ENCODE data around the gene KLHL35. TPM values are rescaled to one million over a fixed set of nuclear protein-coding genes. Genes with fewer than 3 reads are reported as not detected.
"Not testable (repeated sequence)": the region's sequence is repeated elsewhere in the genome, so short reads cannot be mapped to it uniquely, and the experiment has no call there.

KLHL35 gene
- total and polyA plus RNA-seq, 2 donors (not counting 1 experiment from before 2014, with no cell fraction given): 0.42 to 1.3 TPM

DNA sequence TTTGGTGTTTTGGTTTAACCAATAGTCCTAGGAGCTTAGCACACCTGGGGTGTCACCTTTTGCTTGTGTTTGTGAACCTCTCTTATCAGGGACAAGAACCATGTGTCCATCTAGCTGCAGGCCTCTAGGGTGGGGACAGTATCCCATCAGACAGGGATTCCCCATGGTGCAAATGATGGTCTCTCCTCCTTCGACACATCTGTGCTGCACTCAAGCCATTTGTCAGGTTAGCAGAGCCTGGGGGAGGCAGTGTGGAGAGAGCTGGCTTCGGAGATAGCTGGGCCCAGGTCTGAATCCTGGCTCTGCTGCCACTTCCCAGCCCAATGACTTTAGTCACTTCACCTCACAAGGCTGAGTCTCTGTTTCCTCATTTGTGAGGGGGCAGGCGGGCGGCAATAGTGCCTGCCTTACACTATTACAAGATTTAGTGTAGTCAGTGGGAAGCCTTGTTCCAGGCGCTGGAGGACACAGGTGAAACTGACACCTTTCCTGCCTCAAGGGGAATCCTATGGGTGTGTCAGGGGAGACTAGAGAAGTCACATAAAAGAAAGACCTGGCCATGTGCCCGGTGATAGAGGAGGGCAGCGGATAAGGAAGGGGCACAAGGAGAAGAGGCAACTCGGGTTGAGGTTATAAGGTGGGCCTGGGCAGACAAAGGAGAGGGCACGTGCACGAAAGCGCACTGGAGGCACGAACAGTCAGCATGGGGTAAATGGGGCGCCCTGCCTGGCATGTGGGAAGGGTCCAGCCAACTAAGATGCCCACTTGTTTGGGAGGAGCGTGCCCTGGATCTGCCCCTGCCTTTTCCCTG lies 12.6 kb downstream of the KLHL35 start:
- DNase-seq (ENCODE audit: low read depth in 2 of 2): no peak
- Histone ChIP-seq H4K20me1 (ENCODE audit: control insufficient read depth, extremely low read depth, insufficient read depth, low read length) (no peaks in the 10 kb centered on the region), H3K4me1 (ENCODE audit: control insufficient read depth, extremely low read depth, insufficient read depth, low read length) (peaks cover 8% of the 10 kb centered on the region), H3K36me3 (ENCODE audit: control insufficient read depth, insufficient read depth, low read length) (peaks cover 4% of the 10 kb centered on the region), H3K27me3 (ENCODE audit: control insufficient read depth, insufficient read depth, low read length) (no peaks in the 10 kb centered on the region), H3K27ac (ENCODE audit: insufficient read depth, low read length) (no peak overlapping the region), H3K4me3 (replicated peaks in 1 of 4; ENCODE audit: control extremely low read depth in 1 of 4, insufficient read depth in 1 of 4, low read depth in 3 of 4, low read length in 4 of 4) (no peak overlapping the region), H3K9me3 (ENCODE audit: control insufficient read depth, insufficient read depth, low read depth, low read length) (no peaks in the 10 kb centered on the region), H3K79me2 (ENCODE audit: control insufficient read depth, insufficient read depth, low read length) (no peaks in the 10 kb centered on the region), H2AFZ (ENCODE audit: low read length) (no peak overlapping the region), H3K9ac (ENCODE audit: insufficient read depth, low read length) (no peak overlapping the region), H3K4me2 (ENCODE audit: extremely low read depth, insufficient read depth, low read length) (no peak overlapping the region)
- TF ChIP-seq, protein P1, sequence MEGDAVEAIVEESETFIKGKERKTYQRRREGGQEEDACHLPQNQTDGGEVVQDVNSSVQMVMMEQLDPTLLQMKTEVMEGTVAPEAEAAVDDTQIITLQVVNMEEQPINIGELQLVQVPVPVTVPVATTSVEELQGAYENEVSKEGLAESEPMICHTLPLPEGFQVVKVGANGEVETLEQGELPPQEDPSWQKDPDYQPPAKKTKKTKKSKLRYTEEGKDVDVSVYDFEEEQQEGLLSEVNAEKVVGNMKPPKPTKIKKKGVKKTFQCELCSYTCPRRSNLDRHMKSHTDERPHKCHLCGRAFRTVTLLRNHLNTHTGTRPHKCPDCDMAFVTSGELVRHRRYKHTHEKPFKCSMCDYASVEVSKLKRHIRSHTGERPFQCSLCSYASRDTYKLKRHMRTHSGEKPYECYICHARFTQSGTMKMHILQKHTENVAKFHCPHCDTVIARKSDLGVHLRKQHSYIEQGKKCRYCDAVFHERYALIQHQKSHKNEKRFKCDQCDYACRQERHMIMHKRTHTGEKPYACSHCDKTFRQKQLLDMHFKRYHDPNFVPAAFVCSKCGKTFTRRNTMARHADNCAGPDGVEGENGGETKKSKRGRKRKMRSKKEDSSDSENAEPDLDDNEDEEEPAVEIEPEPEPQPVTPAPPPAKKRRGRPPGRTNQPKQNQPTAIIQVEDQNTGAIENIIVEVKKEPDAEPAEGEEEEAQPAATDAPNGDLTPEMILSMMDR (conservative IDR thresholded peaks at IDR 0.05 in 1 of 2, IDR thresholded peaks at IDR 0.05 in 1 of 2; ENCODE audit: low read depth in 1 of 2, low read length in 2 of 2): no peak

DNA sequence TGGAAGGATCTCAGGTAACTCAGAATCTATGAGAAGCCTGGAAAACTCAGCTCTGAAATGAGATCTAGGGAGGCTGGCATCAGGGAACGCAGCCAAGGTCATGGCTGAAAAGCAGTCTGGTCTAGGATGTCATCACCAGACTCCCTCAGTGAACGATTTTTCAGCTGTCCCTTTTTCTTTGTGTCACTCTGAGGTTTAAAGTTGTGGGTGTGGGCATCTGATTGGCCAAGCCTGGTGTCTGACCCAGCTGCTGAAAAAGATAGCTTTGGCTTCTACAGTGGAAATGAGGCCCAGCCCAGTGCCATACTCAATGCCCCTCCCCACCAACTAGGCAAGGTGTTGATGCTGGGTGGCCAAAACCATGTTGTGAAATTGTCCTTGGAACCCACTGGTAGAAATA lies 19.1 kb downstream of the KLHL35 start:
- H2AFZ ChIP-seq (ENCODE audit: low read length): no peak overlapping the region
- no peaks in the 10 kb centered on the region for H4K20me1 ChIP-seq (ENCODE audit: control insufficient read depth, extremely low read depth, insufficient read depth, low read length)
- no peaks in the 10 kb centered on the region for H3K79me2 ChIP-seq (ENCODE audit: control insufficient read depth, insufficient read depth, low read length)
- no peak overlapping the region for H3K27ac ChIP-seq (ENCODE audit: insufficient read depth, low read length)
- no peak overlapping the region for H3K4me3 ChIP-seq (replicated peaks in 1 of 4; ENCODE audit: control extremely low read depth in 1 of 4, insufficient read depth in 1 of 4, low read depth in 3 of 4, low read length in 4 of 4)
- H3K27me3 ChIP-seq (ENCODE audit: control insufficient read depth, insufficient read depth, low read length): no peaks in the 10 kb centered on the region
- no peaks in the 10 kb centered on the region for H3K9me3 ChIP-seq (ENCODE audit: control insufficient read depth, insufficient read depth, low read depth, low read length)
- TF ChIP-seq, protein P1 (conservative IDR thresholded peaks at IDR 0.05 in 1 of 2, IDR thresholded peaks at IDR 0.05 in 1 of 2; ENCODE audit: low read depth in 1 of 2, low read length in 2 of 2): no peak
- no peak for TF ChIP-seq EZH2 (IDR thresholded peaks at IDR 0.05; ENCODE audit: low read length, missing control alignments)
- peaks cover 6% of the 10 kb centered on the region for H3K4me1 ChIP-seq (ENCODE audit: control insufficient read depth, extremely low read depth, insufficient read depth, low read length)
- H3K4me2 ChIP-seq (ENCODE audit: extremely low read depth, insufficient read depth, low read length): no peak overlapping the region
- DNase-seq (ENCODE audit: low read depth in 2 of 2): no peak
- H3K36me3 ChIP-seq (ENCODE audit: control insufficient read depth, insufficient read depth, low read length): peaks cover 2% of the 10 kb centered on the region
- H3K9ac ChIP-seq (ENCODE audit: insufficient read depth, low read length): no peak overlapping the region

- not testable (repeated sequence) for H3K27ac ChIP-seq (ENCODE audit: insufficient read depth, low read length); H3K4me1 ChIP-seq (ENCODE audit: control insufficient read depth, extremely low read depth, insufficient read depth, low read length); H3K4me2 ChIP-seq (ENCODE audit: extremely low read depth, insufficient read depth, low read length); H3K9me3 ChIP-seq (ENCODE audit: control insufficient read depth, insufficient read depth, low read depth, low read length); DNase-seq (ENCODE audit: low read depth in 2 of 2); H4K20me1 ChIP-seq (ENCODE audit: control insufficient read depth, extremely low read depth, insufficient read depth, low read length); H3K36me3 ChIP-seq (ENCODE audit: control insufficient read depth, insufficient read depth, low read length); H3K27me3 ChIP-seq (ENCODE audit: control insufficient read depth, insufficient read depth, low read length); H3K79me2 ChIP-seq (ENCODE audit: control insufficient read depth, insufficient read depth, low read length); H3K4me3 ChIP-seq (replicated peaks in 1 of 4; ENCODE audit: control extremely low read depth in 1 of 4, insufficient read depth in 1 of 4, low read depth in 3 of 4, low read length in 4 of 4); H2AFZ ChIP-seq (ENCODE audit: low read length); H3K9ac ChIP-seq (ENCODE audit: insufficient read depth, low read length)
Measured at GRCh38 chr11:75413146-75413545, 19.9 kb downstream of the KLHL35 start.

- H3K27me3 ChIP-seq (ENCODE audit: control insufficient read depth, insufficient read depth, low read length); H3K4me1 ChIP-seq (ENCODE audit: control insufficient read depth, extremely low read depth, insufficient read depth, low read length); H3K4me3 ChIP-seq (replicated peaks in 1 of 4; ENCODE audit: control extremely low read depth in 1 of 4, insufficient read depth in 1 of 4, low read depth in 3 of 4, low read length in 4 of 4); DNase-seq (ENCODE audit: low read depth in 2 of 2); H3K4me2 ChIP-seq (ENCODE audit: extremely low read depth, insufficient read depth, low read length); H3K36me3 ChIP-seq (ENCODE audit: control insufficient read depth, insufficient read depth, low read length); H3K9me3 ChIP-seq (ENCODE audit: control insufficient read depth, insufficient read depth, low read depth, low read length); H3K27ac ChIP-seq (ENCODE audit: insufficient read depth, low read length); H2AFZ ChIP-seq (ENCODE audit: low read length); H3K9ac ChIP-seq (ENCODE audit: insufficient read depth, low read length); H4K20me1 ChIP-seq (ENCODE audit: control insufficient read depth, extremely low read depth, insufficient read depth, low read length): not testable (repeated sequence)
- H3K79me2 ChIP-seq (ENCODE audit: control insufficient read depth, insufficient read depth, low read length): peaks cover 13% of the 10 kb centered on the region
Measured at GRCh38 chr11:75409971-75410370, 23.0 kb downstream of the KLHL35 start.
